Sigmoid colon (tissue), 4 donors: Measurements from ENCODE around the gene CAPSL.

Source experiments
- CTCF ChIP-seq, 4 experiments: fragments of 450-650 bp in 3 of 4; fragments of 200-600 bp in 1 of 4; IDR thresholded peaks; one replicate each; pipeline ENCODE4 v1.5.1; 2016 to 2019; ENCODE audit warnings: antibody characterized with exemption in 4 of 4, mild to moderate bottlenecking in 3 of 4, moderate library complexity in 2 of 4
- POLR2AphosphoS5 ChIP-seq, 4 donors: sonication (generic); formaldehyde crosslinking; IDR thresholded peaks; one replicate each; pipeline ENCODE4 v1.6.1; 2017; ENCODE audit warnings: antibody characterized with exemption in 4 of 4

GRCh38 chr5:35859101-35859661 is 79.2 kb downstream of the CAPSL start:
- TF ChIP-seq POLR2AphosphoS5 (IDR thresholded peaks at IDR 0.05), result no peak
- no peak for TF ChIP-seq CTCF (IDR thresholded peaks at IDR 0.05)
